GM21528 (cell line): ENCODE data around the gene KCNG4.

Source experiments
- ATAC-seq: cut with Tn5 transposase; IDR thresholded peaks from one replicate; pipeline ENCODE4 v1.9.1; 2021; ENCODE audit warnings: mild to moderate bottlenecking, moderate library complexity; ENCODE audit not compliant: unreplicated experiment, low FRiP score

The KCNG4 gene

DNA sequence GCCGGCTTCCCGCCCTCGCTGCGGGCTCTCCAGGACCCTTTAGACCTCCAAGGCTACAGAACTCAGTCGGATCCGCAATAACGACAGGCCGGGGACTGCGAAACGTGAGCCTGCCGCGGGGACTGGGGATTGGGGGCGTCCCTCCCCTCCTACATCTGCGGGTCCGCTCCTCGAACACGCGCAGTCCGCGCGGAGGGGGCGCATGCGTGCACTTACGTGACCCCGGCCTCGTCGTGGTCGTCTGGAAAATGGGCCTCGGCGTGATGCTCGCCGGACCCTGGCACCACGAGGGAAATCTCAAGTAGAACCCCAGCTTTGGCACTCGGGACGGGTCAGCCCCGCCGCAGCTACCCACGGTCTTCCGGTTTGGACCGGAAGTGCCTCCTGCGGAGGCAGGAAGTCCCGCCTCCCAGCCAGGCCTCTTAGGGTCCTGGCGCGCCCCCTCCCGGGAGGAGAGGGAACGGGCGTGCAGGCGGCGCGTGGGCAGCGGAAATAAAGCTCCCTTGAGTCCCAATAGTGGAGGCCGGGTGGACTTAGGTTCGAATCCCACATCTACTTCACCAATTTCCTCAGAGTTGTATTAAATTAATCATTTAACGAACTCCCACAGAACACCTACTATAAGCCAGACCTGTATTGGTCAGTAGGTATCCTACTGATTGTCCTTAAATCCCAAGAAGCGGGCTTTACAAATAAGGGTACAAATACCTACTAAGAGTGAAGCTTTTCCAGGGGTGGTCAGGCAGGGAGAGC lies 53.0 kb downstream of the KCNG4 start, which contains the start of gene TAF1C:
Gene TAF1C, minus strand, starts transcription at position 373 of the 753 bp plus-strand sequence. CDS start 2,069 bp downstream, outside the sequence.
- ATAC-seq: peak; percentile 84

- ATAC-seq: no peak
Measured at GRCh38 chr16:84184775-84185174, 55.0 kb downstream of the KCNG4 start.

DNA sequence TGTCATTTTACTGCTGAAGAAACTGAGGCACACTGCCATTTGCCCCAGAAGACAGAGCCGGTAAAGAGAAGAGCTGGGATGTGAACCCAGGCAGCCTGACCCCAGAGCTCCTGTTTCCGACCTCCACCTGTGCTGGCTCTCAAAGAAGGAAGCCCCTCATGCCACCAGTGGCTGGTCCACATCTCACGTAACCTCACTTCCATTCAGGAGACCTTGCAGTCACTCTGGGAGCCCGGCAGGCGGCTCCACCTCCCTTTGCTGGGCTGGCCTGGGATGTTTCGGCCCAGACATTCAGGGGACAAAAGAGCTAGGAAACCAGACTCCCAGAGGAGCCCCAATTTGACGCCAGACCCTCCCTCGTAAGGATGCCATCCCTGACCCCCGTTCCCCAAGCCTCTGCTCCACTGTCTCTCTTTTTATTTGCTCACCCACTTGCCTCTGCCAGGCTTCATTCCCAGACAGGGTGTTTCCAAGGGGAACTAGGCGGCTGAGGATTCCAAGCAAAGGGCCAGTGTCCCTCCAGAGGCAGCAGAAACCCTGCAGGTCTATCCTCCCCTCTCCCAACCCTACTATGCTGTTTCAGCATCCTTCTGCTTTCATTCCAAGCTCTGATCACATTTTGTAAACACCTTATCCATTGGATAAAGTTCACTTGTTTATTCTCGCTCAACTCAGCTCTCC lies 55.8 kb downstream of the KCNG4 start:
- no peak for ATAC-seq

DNA sequence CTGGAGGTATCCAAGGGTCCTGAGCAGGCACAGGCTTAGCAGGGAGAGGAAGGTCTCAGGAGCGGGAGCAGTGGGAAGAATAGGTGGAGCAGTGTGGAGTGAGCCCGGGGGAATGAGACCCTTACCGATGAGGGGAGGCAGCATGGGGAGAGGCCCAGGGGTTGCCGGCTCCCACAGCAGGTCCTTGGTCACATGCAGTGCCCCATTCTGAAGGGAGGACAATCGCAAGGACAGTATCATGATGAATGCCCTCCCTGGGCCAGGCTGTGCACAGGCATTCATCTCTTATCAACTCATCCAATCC lies 56.3 kb downstream of the KCNG4 start:
- ATAC-seq: no peak

GRCh38 chr16:84182680-84183571 lies 56.9 kb downstream of the KCNG4 start:
- ATAC-seq: no peak

- ATAC-seq: no peak
Measured at GRCh38 chr16:84182104-84182503, 57.7 kb downstream of the KCNG4 start.

DNA sequence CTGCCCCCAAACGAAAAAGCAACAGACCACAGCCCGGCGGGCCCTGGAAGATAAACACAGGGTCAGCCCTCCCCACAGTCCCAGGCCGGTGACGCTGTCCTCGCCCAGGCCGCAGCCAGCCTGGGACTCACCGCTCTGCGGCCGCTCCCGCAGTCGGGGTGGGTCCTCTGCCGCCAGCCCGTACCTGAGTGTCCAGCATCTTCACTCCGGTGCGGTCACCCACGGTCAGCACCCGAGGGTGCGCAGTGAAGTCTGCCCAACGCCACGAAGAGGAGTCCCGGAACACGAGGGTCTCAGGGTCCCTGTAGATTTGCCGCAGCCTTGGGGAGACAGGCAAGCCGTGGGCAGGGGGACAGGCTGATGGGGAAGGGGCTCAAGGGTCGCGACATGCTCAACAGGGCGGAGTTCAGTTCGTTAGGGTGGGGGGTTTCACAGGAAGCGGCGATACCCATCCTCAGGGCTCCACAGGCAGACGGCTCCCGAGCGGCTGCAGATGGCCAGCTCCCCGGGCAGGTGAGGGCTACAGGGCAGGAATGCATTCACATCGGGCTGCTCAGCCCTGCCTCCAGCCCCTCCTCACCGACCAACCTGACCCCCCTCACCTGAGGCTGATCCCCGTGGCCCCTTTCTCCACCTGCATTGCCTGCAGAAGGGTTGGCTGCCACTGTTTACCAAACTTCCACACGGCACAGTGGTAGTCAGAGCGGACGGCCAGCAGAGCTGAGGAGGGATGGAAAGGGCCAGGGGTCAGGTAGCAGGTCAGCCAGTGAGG lies 58.5 kb downstream of the KCNG4 start:
- no peak for ATAC-seq

- ATAC-seq: no peak
Measured at GRCh38 chr16:84180519-84181140, 59.2 kb downstream of the KCNG4 start.

DNA sequence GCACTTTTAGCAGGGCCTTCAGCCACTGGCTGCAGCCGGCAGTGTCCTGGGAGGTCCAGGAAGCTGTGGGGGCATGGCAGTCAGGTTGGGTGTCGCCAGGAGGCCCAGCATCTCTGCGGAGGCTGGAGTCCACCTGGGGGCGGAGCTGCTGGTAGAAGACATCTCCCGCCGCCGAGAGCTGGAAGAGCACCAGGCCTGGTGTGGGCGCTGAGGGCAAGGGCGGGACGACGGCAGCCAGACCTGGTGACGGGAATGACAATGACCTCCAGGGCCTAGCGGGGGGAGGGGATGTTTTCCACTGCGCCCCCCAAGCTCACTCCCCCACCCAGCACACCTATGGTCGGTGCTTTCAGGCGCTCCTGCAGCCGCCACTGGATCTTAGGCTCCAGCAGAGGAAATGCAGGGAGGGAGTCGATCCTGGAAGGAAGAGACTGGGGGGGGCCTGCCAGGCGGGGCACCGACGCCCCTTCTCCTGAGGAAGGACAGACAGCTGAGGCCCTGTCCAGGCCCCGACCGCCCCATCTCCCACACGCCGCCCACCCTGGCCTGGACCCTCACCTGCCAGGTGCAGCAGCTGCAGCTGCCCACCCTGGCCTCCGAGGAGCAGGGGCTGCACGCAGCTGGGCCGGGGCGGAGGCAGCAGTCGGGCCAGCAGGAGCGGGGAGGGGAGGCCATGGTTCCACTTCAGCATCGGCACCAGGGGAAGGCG lies 60.0 kb downstream of the KCNG4 start:
- no peak for ATAC-seq

GRCh38 chr16:84178892-84179611 lies 60.8 kb downstream of the KCNG4 start:
- ATAC-seq: no peak

- ATAC-seq: no peak
Measured at GRCh38 chr16:84178146-84178765, 61.6 kb downstream of the KCNG4 start.

GRCh38 chr16:84177741-84178073 lies 62.1 kb downstream of the KCNG4 start:
- ATAC-seq: no peak

GRCh38 chr16:84176192-84177053 lies 63.4 kb downstream of the KCNG4 start:
- ATAC-seq: no peak

DNA sequence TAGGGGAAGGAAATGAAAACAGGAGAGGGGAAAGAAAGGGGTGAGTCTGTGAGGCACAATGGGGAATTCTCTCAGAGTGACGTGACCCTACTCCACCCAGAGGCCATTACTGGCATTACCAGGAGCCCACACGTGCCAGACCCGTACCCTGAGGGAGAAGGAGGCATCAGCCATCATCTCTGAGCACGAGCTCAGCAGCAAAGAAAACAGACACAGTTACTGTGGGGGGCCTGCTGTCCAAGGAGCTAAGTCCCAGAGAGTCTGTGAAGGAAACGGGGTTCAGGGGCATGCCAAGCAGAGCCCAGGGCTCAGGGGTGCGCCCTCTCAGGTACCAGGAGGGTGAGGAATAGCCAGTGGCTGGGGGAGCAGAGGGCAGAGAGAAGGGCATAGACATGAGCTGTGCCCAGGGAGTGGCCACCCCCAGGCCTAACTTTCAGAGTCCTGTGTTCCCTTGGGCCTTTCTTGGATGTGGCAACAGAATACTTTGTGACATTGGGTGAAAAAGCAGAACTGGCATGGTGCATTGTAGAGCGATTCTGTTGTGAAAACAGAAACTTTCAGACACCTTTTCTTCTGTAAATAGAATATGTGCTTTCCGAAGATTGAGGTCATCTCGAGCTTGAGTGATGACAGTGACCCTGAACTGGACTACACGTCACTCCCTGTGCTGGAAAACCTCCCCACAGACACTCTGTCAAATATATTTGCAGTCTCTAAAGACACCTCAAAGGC lies 64.3 kb downstream of the KCNG4 start:
- no peak for ATAC-seq

DNA sequence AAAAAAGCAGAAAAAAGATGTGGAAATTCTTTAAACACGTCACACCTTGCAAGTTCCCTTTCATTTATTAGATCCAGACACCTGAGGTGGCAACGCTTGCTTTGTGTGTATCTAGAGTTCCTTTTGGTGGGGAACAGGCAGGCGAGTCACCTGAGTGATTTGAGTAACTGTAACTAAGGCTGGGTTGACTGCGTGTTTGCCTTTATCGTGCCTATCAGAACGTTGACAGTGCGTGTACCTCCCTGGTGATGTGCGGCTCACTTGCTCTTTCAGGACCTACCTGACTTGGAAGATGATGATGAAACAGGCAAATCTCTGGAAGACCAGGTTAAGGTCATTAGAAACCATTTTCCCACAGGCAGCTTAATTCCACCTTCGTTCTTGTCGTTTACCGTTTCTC lies 65.4 kb downstream of the KCNG4 start:
- ATAC-seq: no peak

DNA sequence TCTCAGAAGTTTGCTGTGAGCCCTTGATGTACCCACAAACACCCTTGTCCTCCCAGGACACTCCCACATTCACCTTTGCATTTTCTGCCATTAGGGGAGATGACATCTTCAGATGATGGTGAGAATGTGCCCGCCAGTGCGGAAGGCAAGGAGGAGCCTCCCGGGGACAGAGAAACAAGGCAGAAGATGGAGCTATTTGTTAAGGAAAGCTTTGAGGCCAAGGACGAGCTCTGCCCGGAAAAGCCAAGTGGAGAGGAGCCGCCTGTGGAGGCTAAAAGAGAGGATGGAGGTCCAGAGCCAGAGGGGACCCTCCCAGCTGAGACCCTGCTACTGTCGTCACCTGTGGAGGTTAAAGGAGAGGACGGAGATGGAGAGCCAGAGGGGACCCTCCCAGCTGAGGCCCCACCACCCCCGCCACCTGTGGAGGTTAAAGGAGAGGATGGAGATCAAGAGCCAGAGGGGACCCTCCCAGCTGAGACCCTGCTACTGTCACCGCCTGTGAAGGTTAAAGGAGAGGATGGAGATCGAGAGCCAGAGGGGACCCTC lies 70.0 kb downstream of the KCNG4 start:
- ATAC-seq: no peak
